Right renal pelvis (tissue), 4 donors: Measurements from ENCODE around the gene ALDH18A1. TPM values are rescaled to one million over a fixed set of nuclear protein-coding genes. Genes with fewer than 3 reads are reported as not detected.
A peak's percentile ranks its signal among the peaks of the same experiment; 100 is the strongest.
"Not testable (repeated sequence)": the region's sequence is repeated elsewhere in the genome, so short reads cannot be mapped to it uniquely, and the experiment has no call there.

Source experiments
- DNase-seq, 4 donors: peaks; one replicate each; pipeline ENCODE4 v3.0.0-alpha.2; 2013; ENCODE audit warnings: low read depth in 4 of 4, low spot score in 3 of 4, missing footprints in 1 of 4
- polyA plus RNA-seq, 4 donors: library from polyadenylated mRNA; unstranded; fragments of 120-200 nt; gene quantifications; one replicate each; pipeline ENCODE4 v1.2.1, GENCODE V29; 2013; ENCODE audit not compliant: insufficient read length in 4 of 4

The ALDH18A1 gene
- polyA plus RNA-seq, result 10 to 100 TPM; 73.0 to 81.6 (median 79.0) TPM

DNA sequence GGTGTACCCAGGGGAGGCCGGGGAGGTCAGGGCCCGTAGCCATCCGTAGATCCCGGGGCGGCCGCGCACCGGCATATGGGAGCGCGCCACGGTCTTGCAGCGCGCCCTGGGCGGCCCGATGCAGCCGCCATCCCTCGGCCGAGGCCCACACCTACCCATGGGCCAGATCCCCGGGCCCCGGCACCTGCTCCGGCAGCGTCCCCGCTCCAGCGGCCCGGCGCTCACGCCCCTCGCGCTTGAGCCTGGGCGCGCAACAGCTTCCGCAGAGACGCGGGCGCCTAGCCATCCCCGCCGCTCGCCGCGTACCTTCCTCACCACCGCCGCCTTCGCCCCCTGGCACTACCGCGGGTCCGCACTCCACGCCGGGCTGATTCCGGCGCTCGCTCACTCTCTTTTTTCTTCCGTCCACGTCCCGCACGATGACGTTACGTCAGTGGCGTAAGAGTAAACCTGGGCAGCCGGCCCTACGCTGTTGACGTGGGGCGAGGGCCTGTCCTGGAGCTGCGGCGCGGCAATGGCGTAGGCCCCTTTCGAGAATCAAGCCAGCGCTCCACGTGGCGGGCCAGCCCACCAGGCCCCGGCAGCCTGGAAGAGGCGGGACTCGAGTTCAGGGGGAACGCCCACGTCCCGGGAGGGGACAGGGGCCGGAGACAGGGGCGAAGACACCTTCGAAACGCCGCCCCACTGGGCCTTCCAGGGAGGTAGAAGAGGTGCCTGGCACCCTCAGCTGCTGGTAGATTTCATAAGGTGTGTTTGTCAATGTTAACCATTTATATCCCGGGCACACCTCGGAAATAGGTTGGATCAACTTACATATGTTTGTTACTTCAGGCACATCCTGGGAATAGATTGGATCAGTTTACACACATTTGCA, at the start of gene ALDH18A1:
ALDH18A1 (minus strand) TSS at position 421 of the 874 bp plus-strand sequence. CDS start 3,334 bp downstream, outside the sequence.
- peak; percentile 87 to 95 (median 90) for DNase-seq

- DNase-seq, result no peak
Observed at GRCh38 chr10:95698415-95698814, 41.9 kb upstream of the ALDH18A1 start.

DNA sequence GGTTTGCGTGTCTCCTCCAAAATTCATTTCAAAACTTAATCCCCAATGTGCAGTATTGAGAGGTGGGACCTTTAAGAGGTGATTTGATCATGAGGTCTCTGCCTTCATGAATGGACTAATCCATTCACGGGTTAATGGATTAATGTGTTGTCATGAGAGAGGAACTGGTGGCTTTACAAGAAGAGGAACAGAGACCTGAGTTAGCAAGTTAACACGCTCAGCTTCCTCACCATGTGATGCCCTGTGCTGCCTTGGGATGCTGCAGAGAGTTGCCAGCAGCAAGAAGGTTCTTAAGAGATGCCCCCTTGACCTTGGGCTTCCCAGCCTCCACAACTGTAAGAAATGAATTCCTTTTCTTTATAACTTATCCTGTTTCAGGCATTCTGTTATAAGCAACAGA, 40.9 kb upstream of the ALDH18A1 start:
- DNase-seq, result no peak

DNA sequence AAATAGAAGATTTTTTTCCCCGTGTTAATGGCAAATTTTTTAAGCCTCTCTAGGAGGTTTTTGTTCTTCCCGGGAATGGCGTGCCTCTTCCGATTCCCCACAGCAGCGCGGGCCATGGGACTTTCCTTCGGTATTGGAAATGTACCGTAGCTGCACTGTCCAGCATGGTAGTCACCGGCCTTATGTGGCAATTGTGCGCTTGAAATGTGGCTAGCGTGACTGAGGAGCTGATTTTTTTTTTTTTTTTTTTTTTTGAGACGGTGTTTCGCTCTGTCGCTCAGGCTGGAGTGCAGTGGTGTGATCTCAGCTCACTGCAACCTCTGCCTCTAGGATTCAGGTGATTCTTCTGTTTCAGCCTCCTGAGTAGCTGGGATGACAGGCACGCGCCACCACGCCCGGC, 38.2 kb upstream of the ALDH18A1 start:
- no peak for DNase-seq

GRCh38 chr10:95693668-95694534, 37.4 kb upstream of the ALDH18A1 start, which contains the start of gene TCTN3:
TSS of gene TCTN3 (minus strand) at chr10:95693927. CDS start at chr10:95693899, 28 bp downstream.
- peak; percentile 93 to 99 (median 99) for DNase-seq

DNA sequence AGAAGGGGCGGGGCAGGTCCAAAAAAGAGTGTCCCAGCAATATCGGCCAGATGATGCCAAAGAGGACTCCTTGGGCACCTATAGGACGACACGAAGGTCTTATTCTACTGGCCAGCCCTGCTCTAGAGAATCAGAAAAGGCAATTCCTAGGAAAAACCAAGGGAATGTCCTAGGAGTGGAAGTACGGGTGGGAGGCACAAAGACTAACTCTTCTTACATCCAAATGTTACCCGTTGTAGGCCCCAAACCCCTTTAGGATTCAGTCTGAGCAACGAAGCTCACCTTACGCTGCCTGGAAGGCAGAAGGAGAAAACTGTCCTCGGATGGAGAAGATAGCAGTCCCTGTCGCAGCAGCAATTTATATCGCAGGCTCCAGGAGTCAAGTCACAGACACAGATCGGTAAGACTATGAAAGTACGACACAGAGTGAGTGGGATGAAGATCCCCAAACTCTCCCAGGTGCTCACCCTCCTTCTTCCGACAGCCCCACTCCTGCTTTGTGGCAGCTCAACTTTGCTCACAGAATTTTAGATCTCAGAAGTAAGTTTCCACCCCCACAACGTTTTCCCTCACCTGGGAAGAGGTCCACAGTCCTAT, 36.7 kb upstream of the ALDH18A1 start:
- peak in 2 of 4 donors; percentile 5 to 13 for DNase-seq

DNA sequence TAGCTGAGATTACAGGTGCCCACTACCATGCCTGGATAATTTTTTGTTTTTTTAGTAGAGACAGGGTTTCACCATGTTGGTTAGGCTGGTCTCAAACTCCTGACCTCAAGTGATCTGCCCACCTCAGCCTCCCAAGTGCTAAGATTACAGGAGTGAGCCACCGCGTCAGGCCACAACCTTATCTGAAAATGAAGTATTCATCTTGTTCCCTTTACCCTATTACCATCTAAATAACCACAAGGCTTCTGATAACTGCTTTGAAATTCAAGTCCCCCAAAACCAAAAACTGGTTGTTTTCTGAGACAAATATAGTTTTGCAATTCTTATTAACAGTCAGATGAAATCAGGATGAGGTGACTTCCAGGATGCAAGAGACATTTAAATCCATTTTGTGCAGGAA, 34.8 kb upstream of the ALDH18A1 start:
- no peak for DNase-seq

DNA sequence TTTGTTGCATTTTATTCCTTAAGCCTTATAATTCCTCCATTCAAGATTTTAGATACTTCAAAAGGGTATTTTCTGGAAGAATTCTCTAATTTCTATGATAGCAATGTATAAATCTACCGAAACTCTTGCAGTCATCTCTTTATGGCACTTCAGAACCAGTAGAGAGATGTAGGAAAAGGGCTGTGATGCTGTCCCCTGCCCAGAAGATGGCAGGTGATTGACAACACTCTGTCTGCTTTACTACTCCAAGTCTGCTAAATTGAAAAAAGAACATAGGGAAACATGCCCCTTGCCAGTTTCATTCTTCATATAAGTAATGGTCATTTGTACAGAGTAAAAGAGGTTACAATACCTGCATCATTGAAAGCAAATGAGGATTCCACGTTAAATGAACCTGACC, 32.1 kb upstream of the ALDH18A1 start:
- no peak for DNase-seq

- no peak for DNase-seq
Observed at GRCh38 chr10:95683966-95684365, 27.5 kb upstream of the ALDH18A1 start.

- DNase-seq, result no peak
Observed at GRCh38 chr10:95675403-95676116, 19.0 kb upstream of the ALDH18A1 start.

DNA sequence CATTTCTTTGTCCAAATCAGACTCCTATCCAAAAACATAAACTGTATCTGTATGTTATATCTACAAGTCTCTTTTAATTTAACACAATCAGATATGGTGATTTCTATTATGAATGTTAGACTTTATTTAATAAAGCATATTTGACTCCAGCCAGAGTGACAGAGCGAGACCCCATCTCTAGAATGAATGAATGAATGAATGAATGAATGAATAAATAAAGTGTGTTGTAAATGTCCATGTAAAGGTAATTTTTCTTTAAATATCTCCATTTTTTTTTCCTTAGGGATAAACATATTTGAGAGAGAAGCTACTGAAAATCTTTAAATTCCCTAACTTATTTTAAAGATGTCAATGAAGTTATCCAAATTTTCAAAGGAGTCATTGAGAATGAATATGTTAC, 18.1 kb upstream of the ALDH18A1 start:
- DNase-seq, result no peak

DNA sequence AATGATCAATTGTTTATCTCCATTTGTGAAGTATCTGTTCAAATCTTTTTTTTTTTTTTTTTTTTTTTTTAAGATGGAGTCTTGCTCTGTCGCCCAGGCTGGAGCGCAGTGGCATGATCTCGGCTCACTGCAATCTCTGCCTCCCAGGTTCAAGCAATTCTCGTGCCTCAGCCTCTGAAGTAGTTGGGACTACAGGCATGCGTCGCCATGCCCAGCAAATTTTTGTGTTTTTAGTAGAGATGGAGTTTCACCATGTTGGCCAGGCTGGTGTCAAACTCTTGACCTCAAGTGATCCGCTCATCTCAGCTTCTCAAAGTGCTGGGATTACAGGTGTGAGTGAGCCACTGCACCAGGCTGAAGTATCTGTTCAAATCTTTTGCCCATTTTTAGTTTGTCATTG, 16.1 kb upstream of the ALDH18A1 start:
- DNase-seq, result not testable (repeated sequence)

- no peak for DNase-seq
Observed at GRCh38 chr10:95664543-95664942, 8.0 kb upstream of the ALDH18A1 start.

DNA sequence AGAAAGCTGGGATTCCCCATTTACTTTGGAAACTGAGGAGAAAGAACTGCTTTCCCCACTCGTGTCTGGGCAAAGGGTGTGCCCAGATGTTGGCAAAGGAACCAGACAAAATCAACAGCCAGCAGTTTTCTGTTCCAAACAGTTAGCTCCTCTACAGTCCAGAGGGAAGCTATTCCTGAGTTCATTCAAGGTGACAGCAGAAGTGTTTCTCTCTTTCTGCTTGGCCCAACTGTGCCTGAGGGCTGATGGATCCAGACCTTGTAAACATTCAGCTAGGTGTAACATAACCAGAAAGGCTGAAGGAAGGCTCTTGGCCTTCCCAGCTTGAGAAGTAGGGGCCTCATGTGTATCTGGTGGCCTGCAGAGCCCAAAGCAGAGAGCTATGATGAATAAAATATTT, 7.0 kb upstream of the ALDH18A1 start:
- no peak for DNase-seq

- no peak for DNase-seq
Observed at GRCh38 chr10:95661818-95662217, 5.3 kb upstream of the ALDH18A1 start.

- peak in 2 of 4 donors; percentile 10 to 16 for DNase-seq
Observed at GRCh38 chr10:95660283-95660682, 3.8 kb upstream of the ALDH18A1 start.

DNA sequence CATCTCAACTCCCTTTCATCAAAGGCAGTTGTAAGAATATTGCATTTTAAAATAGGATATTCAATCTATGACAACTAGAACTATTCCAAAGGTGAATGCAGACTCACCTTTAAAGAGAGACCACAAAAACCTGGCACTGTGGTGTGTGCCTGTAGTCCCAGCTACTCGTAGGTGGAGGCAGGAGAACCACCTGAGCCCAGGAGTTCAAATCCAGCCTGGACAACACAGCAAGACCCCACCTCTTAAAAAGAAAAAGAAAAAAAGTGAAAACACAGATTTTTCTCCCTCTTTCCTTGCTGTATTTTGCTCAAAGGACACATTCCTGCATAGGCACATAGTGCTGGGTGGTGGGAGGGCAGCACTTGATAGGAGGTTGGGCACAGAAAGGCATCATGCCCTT, 739 bp upstream of the ALDH18A1 start:
- no peak for DNase-seq

GRCh38 chr10:95655571-95656290, 780 bp downstream of the ALDH18A1 start:
- peak in 2 of 4 donors; percentile 3 to 10 for DNase-seq

DNA sequence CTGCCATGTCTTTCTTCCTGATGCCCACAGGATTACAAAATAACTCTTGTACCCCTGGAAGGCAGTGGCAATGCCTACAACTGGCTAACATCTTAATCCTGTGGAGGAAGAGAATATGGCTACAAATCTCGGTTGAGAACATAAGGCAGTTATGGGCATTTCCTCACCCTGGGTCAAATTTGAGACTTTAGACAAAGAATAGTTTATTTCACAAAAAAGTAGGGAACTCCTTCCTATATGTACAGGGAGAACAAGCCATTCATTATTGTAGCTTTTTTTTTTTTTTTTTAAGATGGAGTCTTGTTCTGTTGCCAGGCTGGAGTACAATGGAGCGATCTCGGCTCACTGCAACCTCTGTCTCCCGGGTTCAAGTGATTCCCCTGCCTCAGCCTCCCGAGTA, 2.6 kb downstream of the ALDH18A1 start:
- no peak for DNase-seq
